HCT116 (cell line): ENCODE data around the gene DEPDC1B. TPM values are rescaled to one million over a fixed set of nuclear protein-coding genes. Genes with fewer than 3 reads are reported as not detected.

Source experiments
- ATAC-seq: fragments of 200-7000 bp; cut with Tn5 transposase; 2 replicates; pipeline ENCODE4 v1.9.1; 2020; ENCODE audit warnings: mild to moderate bottlenecking, moderate library complexity
- BruUV-seq: library from RNA; stranded (reverse); fragments of 400-500 nt; replicated peaks from 2 replicates; lab custom pipeline; 2021; lab: Mats Ljungman, UMichigan
- CTCF ChIA-PET: fragments of 300-600 bp; sonication (Branson Sonifier 250); formaldehyde crosslinking; loops from one replicate; lab custom pipeline; 2021; ENCODE audit warnings: antibody characterized with exemption; lab: Charles Lee
- POLR2A ChIA-PET: fragments of 300-600, 350-600 bp; sonication (Branson Sonifier 250); formaldehyde crosslinking; loops from one replicate; lab custom pipeline; 2021; ENCODE audit warnings: antibody characterized with exemption; lab: Charles Lee
- RAD21 ChIA-PET, 2 experiments: fragments of 300-600 bp; sonication (Branson Sonifier 250); formaldehyde crosslinking; loops; one replicate each; lab custom pipeline; 2023; ENCODE audit warnings: low total read pairs in 2 of 2; ENCODE audit not compliant: uncharacterized antibody in 2 of 2, unreplicated experiment in 2 of 2, low non-redundant PET in 1 of 2; lab: Charles Lee
- DNase-seq: peaks from one replicate; pipeline ENCODE4 v3.0.0-alpha.2; 2010; ENCODE audit warnings: low read depth, low spot score
- H2AFZ ChIP-seq: fragments of 200-600 bp; shearing (Covaris generic), sonication (generic); 2 replicates; pipeline ENCODE4 v1.6.1; 2017; ENCODE audit warnings: low read depth, mixed run types, mixed read lengths, antibody characterized with exemption, low read length; ENCODE audit not compliant: poor library complexity, severe bottlenecking
- H3K27ac ChIP-seq: 2 replicates; pipeline ENCODE4 v1.5.1; 2012; ENCODE audit warnings: low read depth, low read length
- H3K27me3 ChIP-seq: fragments of 200-600 bp; sonication (generic); 2 replicates; pipeline ENCODE4 v1.6.1; 2016; ENCODE audit warnings: mixed run types, low read length, mixed read lengths; ENCODE audit not compliant: insufficient read depth
- H3K36me3 ChIP-seq, 2 experiments: fragments of 200-500 bp in 1 of 2; fragments of 200-600 bp in 1 of 2; sonication (Bioruptor generic) in 1 of 2; sonication (generic) in 1 of 2; 2 replicates each; pipeline versions ENCODE4 v1.5.1 to v1.6.1; 2014 to 2016; ENCODE audit warnings: low read length in 2 of 2, inconsistent platforms in 1 of 2, mixed read lengths in 1 of 2, mixed run types in 1 of 2; ENCODE audit not compliant: insufficient read depth in 2 of 2, control insufficient read depth in 1 of 2
- H3K4me1 ChIP-seq, 2 experiments: fragments of 200-600 bp in 1 of 2; sonication (generic) in 1 of 2; 2 replicates each; pipeline versions ENCODE4 v1.5.1 to v1.6.1; 2012 to 2017; ENCODE audit warnings: low read length in 2 of 2, inconsistent platforms in 1 of 2, mild to moderate bottlenecking in 1 of 2, mixed read lengths in 1 of 2, mixed run types in 1 of 2, moderate library complexity in 1 of 2; ENCODE audit not compliant: insufficient read depth in 2 of 2, control insufficient read depth in 1 of 2
- H3K4me2 ChIP-seq: fragments of 200-600 bp; sonication (generic); 2 replicates; pipeline ENCODE4 v1.6.1; 2017; ENCODE audit warnings: mixed run types, low read length, mixed read lengths
- H3K4me3 ChIP-seq, 2 experiments: fragments of 200-600 bp in 1 of 2; sonication (generic) in 1 of 2; replicated peaks in 1 of 2; 2 replicates each; pipeline ENCODE4 v1.5.1; 2011 to 2016; ENCODE audit warnings: low read length in 2 of 2, control low read depth in 1 of 2, low read depth in 1 of 2, mild to moderate bottlenecking in 1 of 2, mixed read lengths in 1 of 2, mixed run types in 1 of 2
- H3K79me2 ChIP-seq: fragments of 200-600 bp; sonication (generic); 2 replicates; pipeline ENCODE4 v1.6.1; 2017; ENCODE audit warnings: mild to moderate bottlenecking, mixed run types, low read length, moderate library complexity, mixed read lengths; ENCODE audit not compliant: insufficient read depth
- H3K9ac ChIP-seq: fragments of 200-600 bp; sonication (generic); 2 replicates; pipeline ENCODE4 v1.6.1; 2016; ENCODE audit warnings: low read length, mixed read lengths
- H3K9me2 ChIP-seq: fragments of 200-600 bp; sonication (generic), shearing (Covaris generic); 2 replicates; pipeline ENCODE4 v1.6.1; 2017; ENCODE audit warnings: mixed run types, mild to moderate bottlenecking, moderate library complexity; ENCODE audit not compliant: insufficient read depth
- H3K9me3 ChIP-seq, 2 experiments: fragments of 200-500 bp in 1 of 2; fragments of 200-600 bp in 1 of 2; sonication (Bioruptor generic) in 1 of 2; sonication (generic) in 1 of 2; 2 replicates each; pipeline ENCODE4 v1.6.1; 2014 to 2017; ENCODE audit warnings: low read length in 2 of 2, mixed read lengths in 2 of 2, inconsistent platforms in 1 of 2, low read depth in 1 of 2, mild to moderate bottlenecking in 1 of 2, mixed run types in 1 of 2, moderate library complexity in 1 of 2; ENCODE audit not compliant: control insufficient read depth in 1 of 2, insufficient read depth in 1 of 2
- H4K20me1 ChIP-seq: fragments of 200-600 bp; sonication (generic), shearing (Covaris generic); 2 replicates; pipeline ENCODE4 v1.6.1; 2017; ENCODE audit warnings: mixed run types, mild to moderate bottlenecking, moderate library complexity; ENCODE audit not compliant: insufficient read depth
- ATF3 ChIP-seq: IDR thresholded peaks from 2 replicates; pipeline ENCODE4 v1.6.1; 2012
- CBX3 ChIP-seq: IDR thresholded peaks from 2 replicates; pipeline ENCODE4 v1.6.1; 2012; ENCODE audit warnings: low read depth
- CEBPB ChIP-seq: IDR thresholded peaks from 2 replicates; pipeline ENCODE4 v1.6.1; 2012; ENCODE audit warnings: low read depth
- CTCF ChIP-seq, 3 experiments: fragments of 200-600 bp in 1 of 3; sonication (generic) in 1 of 3; IDR thresholded peaks in 2 of 3; conservative IDR thresholded peaks in 1 of 3; 2 replicates each; pipeline ENCODE4 v1.5.1; 2012 to 2017; ENCODE audit warnings: low read depth in 2 of 3, low read length in 2 of 3, antibody characterized with exemption in 1 of 3, borderline replicate concordance in 1 of 3, control low read depth in 1 of 3, mild to moderate bottlenecking in 1 of 3, mixed read lengths in 1 of 3, mixed run types in 1 of 3, moderate library complexity in 1 of 3; ENCODE audit not compliant: insufficient read depth in 1 of 3
- EGR1 ChIP-seq: IDR thresholded peaks from 2 replicates; pipeline ENCODE4 v1.6.1; 2012; ENCODE audit warnings: low read depth
- ELF1 ChIP-seq: IDR thresholded peaks from 2 replicates; pipeline ENCODE4 v1.6.1; 2012; ENCODE audit warnings: low read depth, borderline replicate concordance
- EZH2phosphoT487 ChIP-seq: fragments of 200-600 bp; IDR thresholded peaks from 2 replicates; pipeline ENCODE4 v1.6.1; 2018; ENCODE audit warnings: antibody characterized with exemption, borderline replicate concordance
- FOSL1 ChIP-seq: IDR thresholded peaks from 2 replicates; pipeline ENCODE4 v1.6.1; 2012; ENCODE audit warnings: low read depth
- JUND ChIP-seq: IDR thresholded peaks from 2 replicates; pipeline ENCODE4 v1.6.1; 2012
- MAX ChIP-seq: IDR thresholded peaks from 2 replicates; pipeline ENCODE4 v1.6.1; 2012
- POLR2A ChIP-seq: IDR thresholded peaks from 2 replicates; pipeline ENCODE4 v1.7.0; 2011; ENCODE audit warnings: borderline replicate concordance; ENCODE audit not compliant: insufficient read depth, insufficient read length; ENCODE audit errors: extremely low read depth
- RAD21 ChIP-seq: IDR thresholded peaks from 2 replicates; pipeline ENCODE4 v1.6.1; 2012; ENCODE audit warnings: low read depth, mild to moderate bottlenecking
- REST ChIP-seq: IDR thresholded peaks from 2 replicates; pipeline ENCODE4 v1.6.1; 2012; ENCODE audit warnings: low read depth
- SIN3A ChIP-seq: IDR thresholded peaks from 2 replicates; pipeline ENCODE4 v1.6.1; 2012; ENCODE audit warnings: low read depth
- SP1 ChIP-seq: IDR thresholded peaks from 2 replicates; pipeline ENCODE4 v1.6.1; 2012; ENCODE audit warnings: low read depth
- SRF ChIP-seq: IDR thresholded peaks from 2 replicates; pipeline ENCODE4 v1.6.1; 2012; ENCODE audit warnings: low read depth
- YY1 ChIP-seq: IDR thresholded peaks from 2 replicates; pipeline ENCODE4 v1.6.1; 2011; ENCODE audit warnings: low read length, low read depth, moderate library complexity, mild to moderate bottlenecking; ENCODE audit not compliant: insufficient replicate concordance; ENCODE audit errors: extremely low read depth
- ZBTB33 ChIP-seq: IDR thresholded peaks from 2 replicates; pipeline ENCODE4 v1.6.1; 2011; ENCODE audit warnings: mild to moderate bottlenecking, low read length, moderate library complexity; ENCODE audit not compliant: insufficient replicate concordance; ENCODE audit errors: extremely low read depth
- ZFX ChIP-seq: fragments of 450-650 bp; IDR thresholded peaks from 2 replicates; pipeline ENCODE4 v1.6.1; 2017
- ZNF274 ChIP-seq: fragments of 200-500 bp; sonication (Bioruptor generic); IDR thresholded peaks from 2 replicates; pipeline ENCODE4 v1.6.1; 2014; ENCODE audit warnings: mild to moderate bottlenecking, low read depth, low read length, inconsistent platforms
- intact Hi-C: fragments of 100-400 bp; cut with micrococcal nuclease; formaldehyde crosslinking; loops from 2 replicates; pipeline ENCODE4 v1.10.0; 2022
- total RNA-seq: library from RNA; stranded (reverse); gene quantifications from one replicate; pipeline ENCODE4 v1.2.1, GENCODE V29; 2021; ENCODE audit not compliant: unreplicated experiment

DEPDC1B gene
- total RNA-seq, 1 experiment from 2014 or later = 39.7 TPM

GRCh38 chr5:60604771-60605170 is 95.2 kb downstream of the DEPDC1B start:
- BruUV-seq = no TSS peak

More at GRCh38 chr5:60604771-60605170, 95.2 kb downstream of the DEPDC1B start:
- no peak overlapping the region for H3K4me2 ChIP-seq
- H3K27ac ChIP-seq = no peak overlapping the region
- ChIA-PET CTCF (no interaction called here), POLR2A (no interaction called here), RAD21 (no interaction called here)
- no peak overlapping the region for H3K4me3 ChIP-seq
- H3K79me2 ChIP-seq = no peaks in the 10 kb centered on the region
- H2AFZ ChIP-seq = no peak overlapping the region
- no peaks in the 10 kb centered on the region for H3K9me2 ChIP-seq
- H3K9me3 ChIP-seq = no peaks in the 10 kb centered on the region
- H3K4me1 ChIP-seq = no peaks in the 10 kb centered on the region
- TF ChIP-seq POLR2A (no peak), FOSL1 (no peak), SIN3A (no peak), ELF1 (no peak), RAD21 (no peak), ZNF274 (no peak), EZH2phosphoT487 (no peak), MAX (no peak), ZFX (no peak), CTCF (IDR thresholded peaks at IDR 0.05 in 2 of 3, conservative IDR thresholded peaks at IDR 0.05 in 1 of 3; ENCODE audit: borderline replicate concordance in 1 of 3, insufficient read depth in 1 of 3, low read depth in 2 of 3, low read length in 2 of 3) (no peak), ATF3 (no peak), JUND (no peak), CEBPB (no peak), REST (no peak), SP1 (no peak), CBX3 (no peak), ZBTB33 (no peak), YY1 (no peak), EGR1 (no peak), SRF (no peak)
- no peak for DNase-seq
- H3K36me3 ChIP-seq = no peaks in the 10 kb centered on the region; a peak in 1 of 4 replicates
- no peak for ATAC-seq
- H4K20me1 ChIP-seq = no peaks in the 10 kb centered on the region
- intact Hi-C loops = no loop called here
- no peaks in the 10 kb centered on the region for H3K27me3 ChIP-seq
- no peak overlapping the region for H3K9ac ChIP-seq
